ENCODE measurements around the gene SLC25A13.

DNA sequence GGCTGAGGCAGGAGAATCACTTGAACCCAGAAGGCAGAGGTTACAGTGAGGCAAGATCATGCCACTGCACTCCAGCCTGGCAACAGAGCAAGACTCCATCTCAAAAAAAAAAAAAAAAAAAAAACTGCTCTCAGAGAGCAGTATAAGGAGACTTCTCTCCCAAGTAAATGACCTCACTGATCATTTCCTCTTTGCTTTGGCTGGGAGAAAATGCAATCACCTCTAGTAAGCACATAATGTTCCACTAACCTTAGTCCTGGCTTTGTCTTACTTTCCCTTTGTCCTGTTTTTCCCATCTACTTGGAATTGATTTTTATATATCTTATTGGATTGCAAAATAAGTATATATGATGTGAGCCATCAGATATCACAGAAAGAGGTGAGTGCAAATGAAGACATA lies 2.5 kb downstream of the SLC25A13 start:
- TF ChIP-seq, protein P1, sequence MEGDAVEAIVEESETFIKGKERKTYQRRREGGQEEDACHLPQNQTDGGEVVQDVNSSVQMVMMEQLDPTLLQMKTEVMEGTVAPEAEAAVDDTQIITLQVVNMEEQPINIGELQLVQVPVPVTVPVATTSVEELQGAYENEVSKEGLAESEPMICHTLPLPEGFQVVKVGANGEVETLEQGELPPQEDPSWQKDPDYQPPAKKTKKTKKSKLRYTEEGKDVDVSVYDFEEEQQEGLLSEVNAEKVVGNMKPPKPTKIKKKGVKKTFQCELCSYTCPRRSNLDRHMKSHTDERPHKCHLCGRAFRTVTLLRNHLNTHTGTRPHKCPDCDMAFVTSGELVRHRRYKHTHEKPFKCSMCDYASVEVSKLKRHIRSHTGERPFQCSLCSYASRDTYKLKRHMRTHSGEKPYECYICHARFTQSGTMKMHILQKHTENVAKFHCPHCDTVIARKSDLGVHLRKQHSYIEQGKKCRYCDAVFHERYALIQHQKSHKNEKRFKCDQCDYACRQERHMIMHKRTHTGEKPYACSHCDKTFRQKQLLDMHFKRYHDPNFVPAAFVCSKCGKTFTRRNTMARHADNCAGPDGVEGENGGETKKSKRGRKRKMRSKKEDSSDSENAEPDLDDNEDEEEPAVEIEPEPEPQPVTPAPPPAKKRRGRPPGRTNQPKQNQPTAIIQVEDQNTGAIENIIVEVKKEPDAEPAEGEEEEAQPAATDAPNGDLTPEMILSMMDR (conservative IDR thresholded peaks at IDR 0.05): no peak
- no peak for TF ChIP-seq ZFX (IDR thresholded peaks at IDR 0.05)
